ENCODE results near the gene BPIFB4. TPM values are rescaled to one million over a fixed set of nuclear protein-coding genes. Genes with fewer than 3 reads are reported as not detected.
"Not testable (repeated sequence)": the region's sequence is repeated elsewhere in the genome, so short reads cannot be mapped to it uniquely, and the experiment has no call there.

Gene BPIFB4
- total RNA-seq, 1 donor from 2014 or later = not detected

DNA sequence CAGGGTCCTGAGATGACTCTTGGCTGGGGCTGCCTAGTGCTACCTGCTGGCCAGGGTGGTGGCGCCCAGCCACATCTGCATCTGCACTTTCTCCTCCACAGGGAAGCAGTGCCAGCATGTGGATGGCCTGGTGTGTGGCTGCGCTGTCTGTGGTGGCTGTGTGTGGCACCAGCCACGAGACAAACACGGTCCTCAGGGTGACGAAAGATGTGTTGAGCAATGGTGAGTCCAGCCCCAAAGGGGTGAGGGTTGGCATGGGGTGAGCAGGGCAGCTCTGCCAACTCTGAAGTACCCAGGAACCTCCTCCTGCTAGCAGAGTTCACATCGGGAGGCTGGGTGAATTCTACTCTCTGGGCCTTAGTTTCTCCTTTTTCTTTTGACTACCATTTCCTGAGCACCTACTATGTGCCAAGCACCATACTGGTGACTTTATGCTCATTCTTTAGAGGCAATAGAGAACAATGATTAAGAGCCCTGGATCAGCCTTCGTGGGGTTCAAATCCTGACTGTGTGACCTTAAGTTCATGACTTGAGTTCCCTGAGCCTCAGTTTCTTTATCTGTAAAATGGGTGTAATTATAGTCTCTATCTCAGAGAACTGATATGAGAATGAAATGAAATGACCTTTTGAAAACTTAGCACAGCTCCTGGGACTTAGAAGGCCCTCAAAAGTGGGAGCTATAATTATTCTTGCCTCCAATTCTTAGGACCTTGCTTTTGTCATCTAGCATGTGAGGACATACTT is 2.1 kb downstream of the BPIFB4 start:
- intact Hi-C loops (cut with micrococcal nuclease) = no loop called here
- Mint-ChIP-seq H3K27me3 (ENCODE audit: insufficient read depth) (peaks cover 3% of the 10 kb centered on the region), H3K4me1 (ENCODE audit: low read depth) (no peaks in the 10 kb centered on the region), H3K27ac (no peak overlapping the region), H3K9me3 (no peaks in the 10 kb centered on the region), H3K4me3 (no peak overlapping the region), H3K36me3 (ENCODE audit: low read depth) (no peaks in the 10 kb centered on the region)
- DNase-seq (ENCODE audit: low spot score) = no peak

DNA sequence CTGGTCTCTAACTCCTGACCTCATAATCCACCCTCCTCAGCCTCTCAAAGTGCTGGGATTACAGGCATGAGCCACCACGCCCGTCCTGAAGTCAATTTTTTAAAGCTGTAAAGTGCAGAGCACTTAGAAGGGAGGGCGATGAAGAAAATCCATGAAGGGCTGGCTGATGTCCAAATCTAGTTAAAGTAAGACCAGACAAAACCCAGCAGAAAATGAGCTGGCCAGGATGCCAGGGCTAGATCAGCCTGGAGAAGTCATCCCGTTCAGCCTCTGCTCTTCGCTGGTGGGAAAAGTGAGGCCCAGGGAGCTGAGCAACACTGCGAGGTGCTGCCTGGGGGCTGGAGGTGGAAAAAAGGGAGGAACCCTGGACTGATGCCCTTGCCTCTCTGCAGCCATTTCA is 3.1 kb downstream of the BPIFB4 start:
- Mint-ChIP-seq H3K27ac (no peak overlapping the region), H3K27me3 (ENCODE audit: insufficient read depth) (peaks cover 3% of the 10 kb centered on the region), H3K9me3 (no peaks in the 10 kb centered on the region), H3K4me1 (ENCODE audit: low read depth) (no peaks in the 10 kb centered on the region), H3K4me3 (no peak overlapping the region), H3K36me3 (ENCODE audit: low read depth) (no peaks in the 10 kb centered on the region)
- no peak for DNase-seq (ENCODE audit: low spot score)
- intact Hi-C loops (cut with micrococcal nuclease) = no loop called here

DNA sequence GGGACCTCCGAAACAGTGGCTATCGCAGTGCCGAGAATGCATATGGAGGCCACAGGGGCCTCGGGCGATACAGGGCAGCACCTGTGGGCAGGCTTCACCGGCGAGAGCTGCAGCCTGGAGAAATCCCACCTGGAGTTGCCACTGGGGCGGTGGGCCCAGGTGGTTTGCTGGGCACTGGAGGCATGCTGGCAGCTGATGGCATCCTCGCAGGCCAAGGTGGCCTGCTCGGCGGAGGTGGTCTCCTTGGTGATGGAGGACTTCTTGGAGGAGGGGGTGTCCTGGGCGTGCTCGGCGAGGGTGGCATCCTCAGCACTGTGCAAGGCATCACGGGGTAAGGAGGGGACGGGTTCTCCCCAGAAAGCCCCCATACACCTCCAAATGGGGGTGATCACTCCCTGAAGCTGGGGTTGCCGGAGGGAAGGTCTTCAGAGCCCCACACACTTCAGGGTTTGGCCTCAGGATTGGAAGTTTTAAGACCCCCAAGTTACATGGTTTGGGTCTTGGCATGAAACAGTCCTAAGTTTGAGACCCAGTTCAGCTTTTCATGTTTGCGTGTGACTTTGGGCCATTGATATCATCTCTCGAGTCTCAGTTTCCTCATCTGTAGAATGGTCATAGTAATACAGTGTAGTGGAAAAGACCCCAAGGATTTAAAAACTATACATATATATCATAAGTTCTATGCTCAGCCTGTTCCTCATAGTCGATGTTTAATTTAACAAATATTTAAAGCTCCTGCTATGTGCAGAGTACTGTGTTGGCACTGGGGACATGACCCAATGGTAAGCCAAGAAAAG is 4.3 kb downstream of the BPIFB4 start:
- no peaks in the 10 kb centered on the region for H3K36me3 Mint-ChIP-seq (ENCODE audit: low read depth)
- H3K27ac Mint-ChIP-seq = no peak overlapping the region

DNA sequence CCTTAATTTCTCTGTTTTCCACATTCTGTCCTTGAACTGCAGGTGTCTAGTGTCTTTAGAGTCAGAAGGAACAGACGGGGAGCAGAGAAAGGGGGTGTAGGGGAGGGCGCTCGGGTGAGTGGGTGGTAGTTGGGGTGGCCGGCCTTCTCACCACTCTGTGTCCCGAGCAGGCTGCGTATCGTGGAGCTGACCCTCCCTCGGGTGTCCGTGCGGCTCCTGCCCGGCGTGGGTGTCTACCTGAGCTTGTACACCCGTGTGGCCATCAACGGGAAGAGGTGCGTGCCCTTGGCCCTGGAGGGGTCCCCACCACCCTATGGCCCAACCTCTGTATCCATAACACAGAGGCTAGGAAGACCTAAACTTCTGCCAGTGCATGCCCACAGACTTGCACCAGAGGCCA is 5.3 kb downstream of the BPIFB4 start:
- no peaks in the 10 kb centered on the region for H3K4me1 Mint-ChIP-seq (ENCODE audit: low read depth)
- H3K9me3 Mint-ChIP-seq = no peaks in the 10 kb centered on the region
- no peak overlapping the region for H3K4me3 Mint-ChIP-seq
- no peak overlapping the region for H3K27ac Mint-ChIP-seq
- no peaks in the 10 kb centered on the region for H3K36me3 Mint-ChIP-seq (ENCODE audit: low read depth)
- intact Hi-C loops (cut with micrococcal nuclease) = no loop called here
- no peak for DNase-seq (ENCODE audit: low spot score)
- H3K27me3 Mint-ChIP-seq (ENCODE audit: insufficient read depth) = peaks cover 3% of the 10 kb centered on the region

More for the DNA sequence above, 4.3 kb downstream of the BPIFB4 start:
- intact Hi-C loops (cut with micrococcal nuclease) = no loop called here
- no peak overlapping the region for H3K4me3 Mint-ChIP-seq
- no peaks in the 10 kb centered on the region for H3K4me1 Mint-ChIP-seq (ENCODE audit: low read depth)
- DNase-seq (ENCODE audit: low spot score) = no peak
- H3K27me3 Mint-ChIP-seq (ENCODE audit: insufficient read depth) = peaks cover 3% of the 10 kb centered on the region
- no peaks in the 10 kb centered on the region for H3K9me3 Mint-ChIP-seq

DNA sequence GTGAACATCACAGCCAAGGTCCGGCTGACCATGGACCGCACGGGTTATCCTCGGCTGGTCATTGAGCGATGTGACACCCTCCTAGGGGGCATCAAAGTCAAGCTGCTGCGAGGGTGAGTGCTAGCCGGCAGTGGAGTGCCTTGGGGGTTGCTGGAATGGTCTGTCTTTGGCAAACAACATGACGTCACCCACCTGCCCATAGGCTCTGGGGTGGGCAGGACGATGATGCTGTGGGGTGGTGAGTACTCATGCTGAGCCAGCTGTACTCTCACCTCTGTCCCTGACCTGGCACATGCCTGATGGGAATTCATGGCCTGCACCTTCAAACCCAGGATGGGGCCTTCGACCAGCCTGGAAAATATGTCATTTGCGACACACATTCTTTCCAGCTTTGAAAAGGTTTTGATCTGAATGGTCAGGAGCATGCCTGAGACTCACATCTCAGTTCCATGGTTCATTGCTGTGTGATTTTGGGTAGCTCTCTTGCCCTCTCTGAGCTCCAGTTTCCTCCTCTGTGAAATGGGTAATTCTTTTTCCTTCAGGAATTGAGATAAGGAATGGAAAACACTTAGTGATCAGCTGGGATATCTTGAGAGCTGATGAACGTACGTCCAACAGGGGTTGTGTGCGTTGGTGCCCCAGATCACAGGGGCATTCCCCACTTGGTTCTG is 6.7 kb downstream of the BPIFB4 start:
- intact Hi-C loops (cut with micrococcal nuclease) = no loop called here
- DNase-seq (ENCODE audit: low spot score) = no peak

DNA sequence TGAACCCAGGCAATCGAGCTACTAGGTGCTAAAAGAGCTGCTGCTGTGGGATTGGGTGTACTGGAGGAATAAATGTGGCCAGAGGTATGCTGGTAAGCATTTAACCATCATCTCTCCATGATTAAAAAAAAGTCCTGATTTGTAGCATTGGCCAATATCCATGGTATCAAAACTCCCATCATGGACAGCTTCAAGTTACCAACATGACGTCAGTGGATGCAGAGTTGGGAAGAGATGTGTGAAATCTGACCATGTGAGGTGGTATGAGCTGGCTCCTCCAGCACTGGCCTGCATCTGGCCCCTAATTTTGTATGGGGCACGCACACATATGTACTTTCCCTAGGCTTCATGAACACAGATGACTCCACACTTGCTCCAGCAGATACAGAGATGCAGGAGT is 11.7 kb downstream of the BPIFB4 start:
- Mint-ChIP-seq H3K27me3 (ENCODE audit: insufficient read depth) (no peaks in the 10 kb centered on the region), H3K36me3 (ENCODE audit: low read depth) (no peaks in the 10 kb centered on the region), H3K9me3 (no peaks in the 10 kb centered on the region), H3K27ac (no peak overlapping the region), H3K4me1 (ENCODE audit: low read depth) (no peaks in the 10 kb centered on the region), H3K4me3 (no peak overlapping the region)
- intact Hi-C loops (cut with micrococcal nuclease) = no loop called here
- no peak for DNase-seq (ENCODE audit: low spot score)

More for the DNA sequence above, 6.7 kb downstream of the BPIFB4 start:
- Mint-ChIP-seq H3K27ac (no peak overlapping the region), H3K36me3 (ENCODE audit: low read depth) (no peaks in the 10 kb centered on the region), H3K4me3 (no peak overlapping the region), H3K4me1 (ENCODE audit: low read depth) (no peaks in the 10 kb centered on the region), H3K27me3 (ENCODE audit: insufficient read depth) (peaks cover 3% of the 10 kb centered on the region), H3K9me3 (no peaks in the 10 kb centered on the region)

DNA sequence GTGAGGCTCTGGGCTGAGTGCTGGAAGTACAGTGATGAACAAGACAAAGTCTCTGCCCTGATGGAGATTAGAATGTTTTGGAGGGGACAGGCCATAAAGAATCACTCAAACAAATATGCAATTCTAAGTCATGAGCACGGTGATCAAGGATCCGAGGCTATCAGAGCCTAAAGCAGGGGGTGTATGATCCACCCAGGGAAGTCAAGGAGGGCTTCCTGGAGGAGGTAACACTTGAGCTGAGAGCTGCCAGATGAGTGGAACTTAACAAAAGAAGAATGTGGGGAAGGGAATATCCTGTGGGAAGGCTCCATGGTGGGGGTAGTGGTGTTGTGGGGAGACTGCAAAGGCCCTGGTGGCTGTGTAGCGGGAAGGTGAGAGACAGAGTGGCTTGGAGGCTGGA is 12.2 kb downstream of the BPIFB4 start:
- no peak for DNase-seq (ENCODE audit: low spot score)
- Mint-ChIP-seq H3K36me3 (ENCODE audit: low read depth) (no peaks in the 10 kb centered on the region), H3K27me3 (ENCODE audit: insufficient read depth) (no peaks in the 10 kb centered on the region), H3K4me1 (ENCODE audit: low read depth) (no peaks in the 10 kb centered on the region), H3K27ac (no peak overlapping the region), H3K4me3 (no peak overlapping the region), H3K9me3 (no peaks in the 10 kb centered on the region)
- intact Hi-C loops (cut with micrococcal nuclease) = no loop called here

DNA sequence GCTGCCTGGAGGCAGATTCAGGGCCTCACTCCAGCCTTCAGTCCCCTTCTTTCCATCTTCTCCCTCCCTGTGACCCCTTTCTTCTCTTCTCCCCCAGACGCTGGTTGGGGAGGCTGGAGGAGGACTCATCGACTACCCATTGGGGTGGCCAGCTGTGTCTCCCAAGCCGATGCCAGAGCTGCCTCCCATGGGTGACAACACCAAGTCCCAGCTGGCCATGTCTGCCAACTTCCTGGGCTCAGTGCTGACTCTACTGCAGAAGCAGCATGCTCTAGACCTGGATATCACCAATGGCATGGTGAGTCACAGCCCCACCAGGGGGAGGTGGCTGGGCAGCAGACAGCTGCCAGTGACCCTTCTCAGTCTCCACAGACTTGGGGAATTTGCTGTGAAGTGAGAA is 12.9 kb downstream of the BPIFB4 start:
- H3K4me3 Mint-ChIP-seq = no peak overlapping the region
- DNase-seq (ENCODE audit: low spot score) = no peak
- H3K27ac Mint-ChIP-seq = no peak overlapping the region
- H3K36me3 Mint-ChIP-seq (ENCODE audit: low read depth) = no peaks in the 10 kb centered on the region
- H3K4me1 Mint-ChIP-seq (ENCODE audit: low read depth) = no peaks in the 10 kb centered on the region
- intact Hi-C loops (cut with micrococcal nuclease) = no loop called here
- H3K27me3 Mint-ChIP-seq (ENCODE audit: insufficient read depth) = no peaks in the 10 kb centered on the region
- H3K9me3 Mint-ChIP-seq = no peaks in the 10 kb centered on the region

DNA sequence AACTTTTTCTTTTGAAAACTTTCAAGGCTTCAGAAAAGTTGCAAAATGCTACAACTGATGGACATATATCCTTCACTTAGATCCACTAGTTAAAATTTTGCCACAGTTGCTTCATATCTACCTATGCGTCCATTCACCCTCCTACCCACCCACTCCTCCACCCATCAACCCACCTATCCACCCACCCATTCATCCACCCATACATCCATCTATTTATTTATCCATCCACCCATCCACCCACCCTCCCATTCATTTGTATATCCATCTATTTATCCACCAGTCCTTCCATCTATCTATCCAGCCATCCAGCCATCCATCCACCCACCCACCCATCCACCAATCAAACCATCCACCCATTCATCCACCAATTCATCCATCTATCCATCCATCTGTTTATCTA is 13.6 kb downstream of the BPIFB4 start:
- H3K9me3 Mint-ChIP-seq = no peaks in the 10 kb centered on the region
- H3K36me3 Mint-ChIP-seq (ENCODE audit: low read depth) = no peaks in the 10 kb centered on the region
- H3K4me1 Mint-ChIP-seq (ENCODE audit: low read depth) = no peaks in the 10 kb centered on the region
- H3K27me3 Mint-ChIP-seq (ENCODE audit: insufficient read depth) = no peaks in the 10 kb centered on the region
- intact Hi-C loops (cut with micrococcal nuclease) = no loop called here
- DNase-seq (ENCODE audit: low spot score) = no peak
- no peak overlapping the region for H3K4me3 Mint-ChIP-seq
- no peak overlapping the region for H3K27ac Mint-ChIP-seq

DNA sequence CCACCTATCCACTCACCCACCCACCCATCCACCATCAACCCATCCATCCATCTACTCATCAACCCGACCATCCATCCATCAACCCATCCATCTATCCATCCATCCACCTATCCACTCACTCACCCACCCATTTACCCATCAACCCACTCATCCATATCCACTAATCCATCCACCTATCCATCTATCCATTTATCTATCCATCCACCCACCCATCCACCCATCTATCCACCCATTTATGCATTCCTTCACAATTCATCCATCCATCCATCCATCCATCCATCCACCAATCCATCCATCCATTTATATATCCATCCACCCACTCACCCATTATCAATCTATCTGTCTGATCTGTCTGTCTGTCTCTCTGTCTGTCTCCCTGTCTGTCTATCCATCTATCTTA is 14.1 kb downstream of the BPIFB4 start:
- Mint-ChIP-seq H3K36me3 (ENCODE audit: low read depth) (no peaks in the 10 kb centered on the region), H3K27me3 (ENCODE audit: insufficient read depth) (no peaks in the 10 kb centered on the region), H3K4me1 (ENCODE audit: low read depth) (no peaks in the 10 kb centered on the region), H3K4me3 (no peak overlapping the region), H3K9me3 (no peaks in the 10 kb centered on the region), H3K27ac (no peak overlapping the region)
- DNase-seq (ENCODE audit: low spot score) = no peak
- intact Hi-C loops (cut with micrococcal nuclease) = no loop called here

DNA sequence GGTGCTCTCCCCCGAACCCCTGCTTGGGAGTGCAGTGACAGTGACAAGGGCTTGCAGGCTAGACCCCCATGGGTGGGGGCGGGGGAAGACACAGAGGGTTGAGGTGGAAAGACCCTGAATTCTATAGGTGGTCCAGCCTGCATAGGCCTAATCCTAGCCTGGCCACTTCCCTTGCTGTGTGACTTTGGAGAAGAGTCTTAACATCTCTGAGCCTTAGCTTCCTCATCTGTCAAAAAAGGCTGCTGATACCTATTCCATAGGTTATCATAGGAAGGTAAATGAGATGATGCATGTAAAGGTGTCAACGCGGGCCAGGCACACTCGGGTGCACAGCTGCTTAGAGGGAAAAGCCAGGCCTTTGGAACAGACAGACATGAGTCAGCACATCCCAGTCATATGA is 15.8 kb downstream of the BPIFB4 start:
- intact Hi-C loops (cut with micrococcal nuclease) = no loop called here
- no peaks in the 10 kb centered on the region for H3K36me3 Mint-ChIP-seq (ENCODE audit: low read depth)
- no peaks in the 10 kb centered on the region for H3K4me1 Mint-ChIP-seq (ENCODE audit: low read depth)
- no peaks in the 10 kb centered on the region for H3K27me3 Mint-ChIP-seq (ENCODE audit: insufficient read depth)
- H3K27ac Mint-ChIP-seq = no peak overlapping the region
- no peak for DNase-seq (ENCODE audit: low spot score)
- no peak overlapping the region for H3K4me3 Mint-ChIP-seq
- no peaks in the 10 kb centered on the region for H3K9me3 Mint-ChIP-seq

DNA sequence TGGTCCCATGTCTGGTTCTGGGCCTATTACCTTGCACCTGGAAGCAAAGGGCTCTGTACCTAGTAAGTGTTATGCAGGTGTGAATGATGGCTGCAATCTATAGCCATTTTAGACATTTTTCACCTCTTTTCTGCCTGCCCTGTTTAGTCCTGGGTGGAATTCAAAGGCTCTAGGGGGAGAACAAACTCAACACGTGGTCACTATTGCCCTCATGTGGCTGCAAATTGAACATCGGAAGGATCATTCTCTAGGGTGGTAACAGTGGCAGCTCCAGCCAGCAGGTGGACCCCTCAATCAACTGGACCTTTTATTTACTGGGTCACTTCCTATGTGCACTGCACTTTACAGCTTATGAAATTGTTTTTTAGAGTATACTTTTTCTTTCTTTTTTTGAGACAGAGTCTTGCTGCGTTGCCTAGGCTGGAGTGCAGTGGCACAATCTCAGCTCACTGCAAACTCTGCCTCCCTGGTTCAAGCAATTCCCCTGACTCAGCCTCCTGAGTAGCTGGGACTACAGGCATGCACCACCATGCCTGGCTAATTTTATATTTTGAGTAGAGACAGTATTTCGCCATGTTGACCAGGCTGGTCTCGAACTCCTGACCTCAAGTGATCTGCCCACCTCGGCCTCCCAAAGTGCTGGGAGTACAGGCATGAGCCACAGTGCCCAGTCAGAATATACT is 16.6 kb downstream of the BPIFB4 start:
- H3K27me3 Mint-ChIP-seq (ENCODE audit: insufficient read depth); H3K27ac Mint-ChIP-seq; H3K4me3 Mint-ChIP-seq; H3K9me3 Mint-ChIP-seq; H3K4me1 Mint-ChIP-seq (ENCODE audit: low read depth); H3K36me3 Mint-ChIP-seq (ENCODE audit: low read depth): not testable (repeated sequence)
- peak; percentile 5 for DNase-seq (ENCODE audit: low spot score)
- intact Hi-C loops (cut with micrococcal nuclease) = loop anchor here (1.0 kb wide), 1 partner anchor 194 kb away; no protein-coding TSS in a partner anchor

DNA sequence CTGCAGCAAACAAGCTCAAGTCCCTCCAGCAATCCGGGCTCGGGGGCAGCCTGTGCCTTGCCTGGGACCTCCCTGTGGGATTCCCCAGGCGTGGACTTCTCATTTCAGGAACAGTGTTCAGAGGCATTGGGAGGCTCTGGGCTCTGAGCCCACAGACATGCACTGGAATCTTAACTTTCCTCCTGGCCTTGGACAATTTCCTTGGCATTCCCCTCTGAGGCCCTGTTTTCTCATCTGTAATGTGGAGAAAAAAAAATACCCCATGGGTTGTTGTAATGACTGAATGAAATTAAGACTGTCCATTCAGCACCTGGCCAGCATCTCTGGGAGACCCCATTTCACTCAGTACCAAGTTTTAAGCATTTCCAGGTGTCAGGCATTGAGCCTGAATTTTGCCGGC is 17.6 kb downstream of the BPIFB4 start:
- Mint-ChIP-seq H3K9me3 (no peaks in the 10 kb centered on the region), H3K27me3 (ENCODE audit: insufficient read depth) (no peaks in the 10 kb centered on the region), H3K27ac (no peak overlapping the region), H3K4me1 (ENCODE audit: low read depth) (no peaks in the 10 kb centered on the region), H3K36me3 (ENCODE audit: low read depth) (no peaks in the 10 kb centered on the region), H3K4me3 (no peak overlapping the region)
- no peak for DNase-seq (ENCODE audit: low spot score)
- intact Hi-C loops (cut with micrococcal nuclease) = no loop called here

Data from activated T-helper 1 cell treated with anti-CD3 and anti-CD28 coated beads, Interleukin-12 subunit alpha, Interleukin-12 subunit beta, Interleukin-2, Interleukin-4 antibody, amounts not matched to agents 30 ng/mL and 10 ng/mL and 1 ng/mL, durations not matched to agents 14 hours and 24 hours and 36 hours (primary cell).